ENCODE measurements around the gene TBX18.

GRCh38 chr6:84801250-84801649 is 36.9 kb upstream of the TBX18 start:
- TF ChIP-seq YY1 (IDR thresholded peaks at IDR 0.05; ENCODE audit: insufficient read depth, insufficient read length) (no peak), SUZ12 (IDR thresholded peaks at IDR 0.05; ENCODE audit: extremely low read depth, insufficient read depth, insufficient read length) (no peak)
